Gastroesophageal sphincter (tissue), 4 donors: ENCODE results near the gene RGP1. TPM values are rescaled to one million over a fixed set of nuclear protein-coding genes. Genes with fewer than 3 reads are reported as not detected.

Experiments
- ATAC-seq: fragments of 150-250 bp; one replicate; pipeline ENCODE4 v1.9.1; 2016; ENCODE audit warnings: mild to moderate bottlenecking, moderate library complexity
- H3K27ac ChIP-seq, 4 donors: fragments of 200-600 bp; sonication (generic) in 3 of 4; 1 replicate in 3 of 4; 2 replicates in 1 of 4; pipeline ENCODE4 v1.5.1; 2016 to 2019
- H3K27me3 ChIP-seq: fragments of 200-600 bp; sonication (generic); one replicate; pipeline ENCODE4 v1.5.1; 2019
- H3K36me3 ChIP-seq, 2 donors: fragments of 200-600 bp; sonication (generic); one replicate each; pipeline ENCODE4 v1.5.1; 2019; ENCODE audit warnings: control low read depth in 1 of 2
- H3K4me1 ChIP-seq, 3 donors: fragments of 200-600 bp; sonication (generic); 1 replicate in 2 of 3; 2 replicates in 1 of 3; pipeline ENCODE4 v1.5.1; 2016 to 2019; ENCODE audit warnings: control low read depth in 2 of 3
- H3K4me3 ChIP-seq, 2 donors: fragments of 200-600 bp; sonication (generic); one replicate each; pipeline ENCODE4 v1.5.1; 2019; ENCODE audit warnings: mild to moderate bottlenecking in 1 of 2, moderate library complexity in 1 of 2
- H3K9me3 ChIP-seq, 3 donors: fragments of 200-600 bp; sonication (generic); one replicate each; pipeline ENCODE4 v1.5.1; 2017 to 2019; ENCODE audit warnings: control low read depth in 2 of 3
- CTCF ChIP-seq, 4 experiments: fragments of 200-600 bp in 2 of 4; fragments of 450-650 bp in 2 of 4; sonication (generic) in 1 of 4; IDR thresholded peaks; one replicate each; pipeline ENCODE4 v1.5.1; 2017 to 2019; ENCODE audit warnings: antibody characterized with exemption in 4 of 4, mild to moderate bottlenecking in 2 of 4, moderate library complexity in 2 of 4
- EP300 ChIP-seq: sonication (generic); formaldehyde crosslinking; IDR thresholded peaks from one replicate; pipeline ENCODE4 v1.6.1; 2017; ENCODE audit warnings: antibody characterized with exemption, mild to moderate bottlenecking
- POLR2A ChIP-seq, 2 donors: fragments of 450-650 bp; IDR thresholded peaks; one replicate each; pipeline ENCODE4 v1.6.1; 2017; ENCODE audit warnings: antibody characterized with exemption in 2 of 2, mild to moderate bottlenecking in 2 of 2, moderate library complexity in 1 of 2
- POLR2AphosphoS5 ChIP-seq: sonication (generic); formaldehyde crosslinking; IDR thresholded peaks from one replicate; pipeline ENCODE4 v1.6.1; 2017; ENCODE audit warnings: antibody characterized with exemption
- WGBS, 2 donors: methylation state at CpG; one replicate each; pipeline ENCODE4 v1.1.5; 2018; ENCODE audit warnings: low coverage in 1 of 2; 5-methylcytosine and 5-hydroxymethylcytosine counted together
- total RNA-seq, 4 donors: library from RNA; depleted of rRNA; stranded (reverse); fragments of >200 nt; gene quantifications; one replicate each; pipeline ENCODE4 v1.1.0, GENCODE V29; 2016

RGP1 gene
- total RNA-seq, 4 donors from 2014 or later = 19.7 to 34.4 (median 23.4) TPM

- 50 to 51% methylated on average over 2 of the region's 2 CpGs for WGBS, 2 donors
- no peak overlapping the region for H3K4me3 ChIP-seq
- peaks cover 0 to 67% of the 10 kb centered on the region in 2 donors for H3K36me3 ChIP-seq
Observed at GRCh38 chr9:35743452-35743851, 5.6 kb upstream of the RGP1 start.

GRCh38 chr9:35743880-35744518, 5.1 kb upstream of the RGP1 start:
- TF ChIP-seq POLR2AphosphoS5 (no peak), EP300 (no peak), CTCF (IDR thresholded peaks at IDR 0.05) (no peak), POLR2A (IDR thresholded peaks at IDR 0.05) (no peak)
- no peaks in the 10 kb centered on the region for H3K9me3 ChIP-seq
- H3K27ac ChIP-seq = peak overlapping the region in 3 of 4 donors; percentile 36 to 58 (median 39)
- H3K36me3 ChIP-seq = peaks cover 0 to 61% of the 10 kb centered on the region in 2 donors
- ATAC-seq = no peak
- WGBS, 2 donors = 58 to 87% methylated on average over 2 to 7 of the region's 8 CpGs
- no peak overlapping the region for H3K4me3 ChIP-seq
- peaks cover 0 to 58% (median 20%) of the 10 kb centered on the region in 3 donors for H3K4me1 ChIP-seq
- no peaks in the 10 kb centered on the region for H3K27me3 ChIP-seq

More at GRCh38 chr9:35743452-35743851, 5.6 kb upstream of the RGP1 start:
- H3K27ac ChIP-seq = peak overlapping the region in 2 of 4 donors; percentile 36 to 58
- TF ChIP-seq EP300 = no peak
- no peak for TF ChIP-seq CTCF (IDR thresholded peaks at IDR 0.05)
- TF ChIP-seq POLR2A (IDR thresholded peaks at IDR 0.05) = no peak
- no peak for TF ChIP-seq POLR2AphosphoS5
- no peak for ATAC-seq
- no peaks in the 10 kb centered on the region for H3K9me3 ChIP-seq
- peaks cover 0 to 58% (median 20%) of the 10 kb centered on the region in 3 donors for H3K4me1 ChIP-seq
- H3K27me3 ChIP-seq = no peaks in the 10 kb centered on the region

- H3K9me3 ChIP-seq = no peaks in the 10 kb centered on the region
- H3K27me3 ChIP-seq = no peaks in the 10 kb centered on the region
- ATAC-seq = no peak
- H3K4me3 ChIP-seq = peak overlapping the region; percentile 67 to 76
- peaks cover 0 to 69% (median 29%) of the 10 kb centered on the region in 3 donors for H3K4me1 ChIP-seq
- 17 to 40% methylated on average over 1 of the region's 1 CpG for WGBS, 2 donors
- peaks cover 0 to 50% of the 10 kb centered on the region in 2 donors for H3K36me3 ChIP-seq
- TF ChIP-seq CTCF (IDR thresholded peaks at IDR 0.05) (no peak), POLR2AphosphoS5 (no peak), POLR2A (IDR thresholded peaks at IDR 0.05) (no peak)
- peak overlapping the region in 3 of 4 donors; percentile 34 to 93 (median 90) for H3K27ac ChIP-seq
Observed at GRCh38 chr9:35745569-35745968, 3.5 kb upstream of the RGP1 start.

GRCh38 chr9:35746583-35746982, 2.5 kb upstream of the RGP1 start:
- TF ChIP-seq POLR2AphosphoS5 (no peak), CTCF (IDR thresholded peaks at IDR 0.05) (no peak), EP300 (no peak), POLR2A (IDR thresholded peaks at IDR 0.05) (no peak)
- Histone ChIP-seq H3K27ac (peak overlapping the region; percentile 4 to 96 (median 92)), H3K4me1 (peaks cover 0 to 76% (median 29%) of the 10 kb centered on the region in 3 donors), H3K27me3 (no peaks in the 10 kb centered on the region), H3K36me3 (peaks cover 0 to 50% of the 10 kb centered on the region in 2 donors), H3K9me3 (no peaks in the 10 kb centered on the region), H3K4me3 (peak overlapping the region; percentile 67 to 76)
- WGBS, 2 donors = 14 to 27% methylated on average over 2 to 3 of the region's 3 CpGs
- ATAC-seq = no peak
